Subcutaneous adipose tissue (tissue), 4 donors: ENCODE measurements around the gene MFNG. TPM values are rescaled to one million over a fixed set of nuclear protein-coding genes. Genes with fewer than 3 reads are reported as not detected.

Source experiments
- total RNA-seq, 4 donors: library from RNA; depleted of rRNA; stranded (reverse); fragments of >200 nt; gene quantifications; one replicate each; pipeline ENCODE4 v1.1.0, GENCODE V29; 2016
- TF ChIP-seq, protein P1 (sequence below): fragments of 450-650 bp; IDR thresholded peaks from one replicate; pipeline ENCODE4 v1.5.1; 2016; ENCODE audit warnings: low read depth, mild to moderate bottlenecking, control low read depth, antibody characterized with exemption, moderate library complexity

MFNG gene
- total RNA-seq, 4 donors from 2014 or later = 9.0 to 24.3 (median 17.3) TPM

DNA sequence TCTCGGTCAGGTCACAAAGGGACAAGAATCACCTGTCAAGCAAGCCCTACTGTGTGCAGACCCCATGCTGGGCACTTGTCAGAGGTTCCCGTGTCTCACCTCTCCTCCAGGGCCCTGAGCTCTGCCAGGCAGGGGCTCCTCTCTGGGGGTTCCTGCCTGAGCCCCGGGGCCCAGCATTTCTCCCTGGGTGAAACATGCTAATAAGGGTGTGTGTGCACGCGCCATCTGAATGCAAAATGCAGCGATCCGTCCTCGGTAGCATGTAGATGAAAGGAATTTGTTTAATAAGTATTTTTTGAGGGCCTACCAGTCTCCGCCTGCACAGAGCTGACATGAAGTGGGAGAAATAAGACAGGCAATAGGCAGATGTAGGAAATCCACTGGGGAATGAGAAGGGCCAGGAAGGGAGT is 64.7 kb downstream of the MFNG start:
- TF ChIP-seq, protein P1, sequence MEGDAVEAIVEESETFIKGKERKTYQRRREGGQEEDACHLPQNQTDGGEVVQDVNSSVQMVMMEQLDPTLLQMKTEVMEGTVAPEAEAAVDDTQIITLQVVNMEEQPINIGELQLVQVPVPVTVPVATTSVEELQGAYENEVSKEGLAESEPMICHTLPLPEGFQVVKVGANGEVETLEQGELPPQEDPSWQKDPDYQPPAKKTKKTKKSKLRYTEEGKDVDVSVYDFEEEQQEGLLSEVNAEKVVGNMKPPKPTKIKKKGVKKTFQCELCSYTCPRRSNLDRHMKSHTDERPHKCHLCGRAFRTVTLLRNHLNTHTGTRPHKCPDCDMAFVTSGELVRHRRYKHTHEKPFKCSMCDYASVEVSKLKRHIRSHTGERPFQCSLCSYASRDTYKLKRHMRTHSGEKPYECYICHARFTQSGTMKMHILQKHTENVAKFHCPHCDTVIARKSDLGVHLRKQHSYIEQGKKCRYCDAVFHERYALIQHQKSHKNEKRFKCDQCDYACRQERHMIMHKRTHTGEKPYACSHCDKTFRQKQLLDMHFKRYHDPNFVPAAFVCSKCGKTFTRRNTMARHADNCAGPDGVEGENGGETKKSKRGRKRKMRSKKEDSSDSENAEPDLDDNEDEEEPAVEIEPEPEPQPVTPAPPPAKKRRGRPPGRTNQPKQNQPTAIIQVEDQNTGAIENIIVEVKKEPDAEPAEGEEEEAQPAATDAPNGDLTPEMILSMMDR = no peak

DNA sequence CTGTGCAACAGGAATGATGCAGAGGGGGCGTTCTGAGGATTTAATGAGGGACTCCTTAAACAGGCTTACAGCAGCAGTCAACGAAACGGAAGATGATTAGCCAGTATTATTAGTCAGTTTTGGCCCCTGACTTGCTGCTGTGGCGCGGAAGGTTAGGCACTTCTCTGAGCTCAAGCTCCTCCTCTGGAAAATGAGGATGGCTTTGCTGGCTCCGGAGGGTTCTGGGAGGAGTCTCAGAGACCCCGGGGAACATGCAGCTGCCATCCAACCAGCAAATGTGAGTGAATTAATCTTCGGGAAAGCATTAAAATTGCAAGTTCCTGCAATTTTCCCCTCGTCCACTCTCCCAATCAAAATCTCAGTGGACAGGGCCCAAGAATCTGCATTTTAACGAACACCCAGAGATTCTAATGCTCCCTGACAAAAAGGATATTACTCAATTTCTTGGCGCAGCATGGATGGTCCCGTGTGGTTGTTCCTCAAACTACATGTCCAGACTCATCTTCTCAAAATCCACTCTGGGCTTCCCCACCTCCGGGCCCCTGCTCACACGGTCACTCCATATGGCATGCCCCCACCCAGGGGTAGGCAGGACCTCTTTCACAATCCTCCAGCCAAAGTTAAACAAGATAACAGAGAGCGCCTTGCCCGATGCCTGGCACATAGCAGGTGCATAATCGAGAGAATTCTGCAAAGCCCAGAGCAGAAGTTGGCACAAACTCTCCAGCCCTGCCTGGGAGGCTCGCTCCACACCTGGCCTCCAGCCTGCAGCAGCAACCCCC is 65.3 kb downstream of the MFNG start:
- TF ChIP-seq, protein P1 = no peak

DNA sequence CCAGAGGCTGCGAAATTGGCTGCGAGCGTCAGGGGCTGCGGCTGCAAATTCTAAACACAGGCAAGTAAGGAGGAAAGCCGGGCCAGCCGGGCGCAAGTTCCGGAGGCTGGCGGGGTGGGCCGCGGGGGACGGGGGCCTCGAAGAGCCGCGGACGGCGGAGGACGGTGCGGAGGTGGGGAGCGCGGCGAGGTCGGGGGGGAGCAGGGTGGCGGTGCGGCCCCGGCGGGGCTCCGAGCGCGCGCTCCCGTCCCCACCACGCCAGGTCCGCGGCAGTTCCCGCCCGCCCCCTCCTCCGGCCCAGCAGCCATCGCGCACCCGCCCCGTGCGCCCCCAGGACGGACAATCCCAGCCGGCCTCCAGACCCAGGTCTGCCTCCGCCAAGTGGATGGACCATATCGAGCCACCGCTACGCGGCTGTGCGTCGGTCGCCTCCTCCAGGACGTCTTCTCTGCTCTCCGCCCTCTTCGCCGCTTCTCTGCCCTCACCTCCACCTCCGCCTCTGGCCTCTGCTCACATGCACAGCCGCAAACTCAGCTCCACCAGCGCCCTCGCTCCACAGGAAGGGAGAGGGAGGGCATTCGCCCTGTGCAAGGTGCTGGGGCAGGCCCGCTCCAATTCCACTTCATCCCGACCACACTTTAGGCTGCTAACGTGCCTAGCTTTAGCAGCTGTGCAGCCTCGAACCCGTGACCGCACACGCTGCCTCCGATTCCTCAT is 66.1 kb downstream of the MFNG start:
- TF ChIP-seq, protein P1 = no peak

DNA sequence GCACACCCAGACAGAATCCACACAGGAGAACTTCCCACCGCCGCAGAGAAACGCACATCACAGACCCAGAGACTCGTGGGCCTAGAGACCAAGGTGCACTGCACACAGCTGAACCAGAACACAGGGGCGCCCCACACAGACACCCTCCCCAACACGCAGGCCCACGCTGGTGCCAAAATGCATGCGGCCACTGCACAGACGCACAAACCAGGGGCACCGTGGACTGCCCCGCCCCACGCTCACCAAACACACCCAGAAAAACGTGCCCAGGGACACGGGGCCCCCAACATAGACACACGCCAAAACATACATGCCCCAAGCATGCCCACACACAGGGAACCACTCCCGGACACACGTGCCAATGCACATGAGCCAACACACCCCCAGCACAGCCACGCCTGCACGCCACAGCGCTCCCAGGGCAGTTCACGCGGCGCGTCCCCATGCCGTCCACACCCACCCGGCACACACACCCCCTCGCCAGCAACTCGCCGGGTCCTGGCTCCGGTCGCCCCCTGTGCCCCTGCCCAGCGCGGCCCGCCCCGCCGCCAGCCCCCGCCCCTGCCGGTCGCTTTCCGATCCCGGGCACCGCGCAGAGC is 66.7 kb downstream of the MFNG start:
- TF ChIP-seq, protein P1 = no peak

Other genes starting within 250 kb of the MFNG start
- gene RAC2, start 242.1 kb downstream of the MFNG start, total RNA-seq = 10 to 100 TPM in 3 of 4 donors, 1 to 10 TPM in 1; 7.8 to 49.8 (median 14.5) TPM
- gene CYTH4, start 203.9 kb downstream of the MFNG start, total RNA-seq = 10 to 100 TPM; 13.2 to 40.3 (median 22.1) TPM
- gene ELFN2, start 58.9 kb downstream of the MFNG start, total RNA-seq = not detected
- gene CARD10, start 33.0 kb upstream of the MFNG start, total RNA-seq = 10 to 100 TPM in 1 of 4 donors, 1 to 10 TPM in 3; 1.9 to 11.7 (median 3.6) TPM
- gene CDC42EP1, start 74.1 kb upstream of the MFNG start, total RNA-seq = 10 to 100 TPM; 11.3 to 24.5 (median 11.7) TPM
- 1 to 10 TPM in 1 of 4 donors, not detected in 3; 1.3 TPM for gene LGALS2, start 93.7 kb upstream of the MFNG start, total RNA-seq
- gene GGA1, start 122.5 kb upstream of the MFNG start, total RNA-seq = 10 to 100 TPM; 13.7 to 48.8 (median 35.5) TPM
- gene SH3BP1, start 153.3 kb upstream of the MFNG start, total RNA-seq = 10 to 100 TPM in 2 of 4 donors, 1 to 10 TPM in 2; 4.3 to 21.2 (median 7.8) TPM
- 1 to 10 TPM; 2.4 to 4.1 (median 2.5) TPM for gene PDXP, start 172.3 kb upstream of the MFNG start, total RNA-seq
- gene LGALS1, start 189.3 kb upstream of the MFNG start, total RNA-seq = 1,000 to 10,000 TPM; 2,452 to 3,056 (median 2,775) TPM
- gene NOL12, start 200.0 kb upstream of the MFNG start, total RNA-seq = 10 to 100 TPM; 18.7 to 35.8 (median 21.4) TPM
- gene TRIOBP, start 210.7 kb upstream of the MFNG start, total RNA-seq = 100 to 1,000 TPM in 1 of 4 donors, 10 to 100 TPM in 3; 46.6 to 160 (median 77.6) TPM